Sigmoid colon (tissue), 4 donors: ENCODE measurements around the gene GGT6.

Experiments
- EP300 ChIP-seq, 4 donors: sonication (generic); formaldehyde crosslinking; IDR thresholded peaks; one replicate each; pipeline ENCODE4 v1.6.1; 2017; ENCODE audit warnings: antibody characterized with exemption in 4 of 4
- POLR2A ChIP-seq, 2 donors: fragments of 450-650 bp; IDR thresholded peaks; one replicate each; pipeline ENCODE4 v1.6.1; 2016; ENCODE audit warnings: antibody characterized with exemption in 2 of 2, mild to moderate bottlenecking in 2 of 2, moderate library complexity in 2 of 2

- no peak for TF ChIP-seq EP300 (IDR thresholded peaks at IDR 0.05)
- no peak for TF ChIP-seq POLR2A (IDR thresholded peaks at IDR 0.05)
Measured at GRCh38 chr17:4572131-4572530, 11.8 kb upstream of the GGT6 start.
